Mammary epithelial cell (primary cell): ENCODE measurements around the gene PDLIM1.

ENCODE experiments used
- CTCF ChIP-seq, 2 donors: IDR thresholded peaks in 1 of 2; conservative IDR thresholded peaks in 1 of 2; 2 replicates each; pipeline ENCODE4 v1.5.1; 2011 to 2012; ENCODE audit warnings: inconsistent platforms in 2 of 2, low read length in 2 of 2, mild to moderate bottlenecking in 2 of 2, control low read depth in 1 of 2, low read depth in 1 of 2; ENCODE audit not compliant: insufficient read depth in 1 of 2; ENCODE audit errors: extremely low read depth in 1 of 2
- EZH2 ChIP-seq: IDR thresholded peaks from 2 replicates; pipeline ENCODE4 v1.6.1; 2012; ENCODE audit warnings: low read length, inconsistent platforms, borderline replicate concordance

- no peak for TF ChIP-seq CTCF (conservative IDR thresholded peaks at IDR 0.05 in 1 of 2, IDR thresholded peaks at IDR 0.05 in 1 of 2; ENCODE audit: extremely low read depth in 1 of 2, insufficient read depth in 1 of 2, low read depth in 1 of 2, low read length in 2 of 2)
- no peak for TF ChIP-seq EZH2
These were observed 103.2 kb downstream of the PDLIM1 start for GRCh38 chr10:95187617-95188016.
